Stimulated activated CD4-positive, alpha-beta T cell treated with anti-CD3 and anti-CD28 coated beads, Interleukin-12 subunit alpha, Interleukin-12 subunit beta, amount 100 ng/mL, for 48 hours (primary cell): Measurements from ENCODE around the gene NRCAM.

Experiments used
- DNase-seq, 3 donors: peaks; one replicate each; pipeline ENCODE4 v3.0.0-alpha.2; 2020; ENCODE audit warnings: low read depth in 2 of 3, low spot score in 1 of 3

Gene NRCAM

DNA sequence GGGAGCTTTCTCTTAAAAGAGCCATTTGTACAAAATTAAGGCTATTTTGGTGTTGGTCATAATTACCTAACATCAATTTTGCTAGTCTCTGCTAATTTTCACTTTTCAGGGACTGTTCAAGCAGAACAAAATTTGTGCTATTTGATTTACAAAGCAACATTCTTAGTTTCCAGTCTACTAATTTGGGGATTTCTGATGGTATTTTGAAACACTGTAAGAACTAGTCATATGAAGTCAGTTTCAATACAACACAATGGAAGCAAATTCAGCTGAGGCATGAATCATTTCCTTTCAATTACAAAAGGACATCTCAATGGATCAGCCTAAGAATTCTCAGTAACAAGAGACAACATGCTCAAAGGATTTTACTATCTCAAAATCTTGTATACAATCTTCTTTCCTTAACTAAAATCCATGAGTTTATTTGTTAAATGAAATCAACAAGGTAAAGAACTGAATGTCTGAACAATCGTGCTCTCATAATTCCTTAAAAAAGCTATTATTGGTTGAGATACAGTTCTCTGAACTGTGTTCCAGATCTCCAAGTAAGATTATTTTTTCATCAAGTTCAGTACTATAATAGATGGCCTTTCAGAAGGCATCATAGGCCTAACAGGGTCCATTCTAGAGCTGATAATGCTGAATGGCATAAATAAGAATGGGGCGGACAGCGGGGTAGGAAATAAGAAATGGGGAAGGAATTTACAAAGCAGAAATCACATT, 144.6 kb downstream of the NRCAM start:
- no peak for DNase-seq

DNA sequence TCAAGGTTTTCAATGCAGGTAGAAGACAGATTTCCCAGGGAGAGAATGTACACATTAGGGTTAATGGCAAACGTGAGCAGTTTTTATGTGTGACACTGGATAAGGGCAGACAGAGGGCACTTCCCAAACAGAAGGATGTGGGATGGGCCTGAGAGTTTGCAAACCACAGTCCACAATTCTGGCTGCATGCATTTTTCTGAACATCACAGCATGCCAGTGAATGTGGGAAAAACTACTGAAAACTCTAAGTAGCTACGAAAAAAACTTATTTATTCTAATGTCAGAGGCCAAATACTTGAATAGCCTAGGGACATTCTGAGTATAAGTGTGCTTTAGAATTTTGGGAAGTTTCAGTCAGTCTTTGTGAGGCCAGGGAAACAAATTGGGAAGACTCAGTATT, 145.9 kb downstream of the NRCAM start:
- no peak for DNase-seq

DNA sequence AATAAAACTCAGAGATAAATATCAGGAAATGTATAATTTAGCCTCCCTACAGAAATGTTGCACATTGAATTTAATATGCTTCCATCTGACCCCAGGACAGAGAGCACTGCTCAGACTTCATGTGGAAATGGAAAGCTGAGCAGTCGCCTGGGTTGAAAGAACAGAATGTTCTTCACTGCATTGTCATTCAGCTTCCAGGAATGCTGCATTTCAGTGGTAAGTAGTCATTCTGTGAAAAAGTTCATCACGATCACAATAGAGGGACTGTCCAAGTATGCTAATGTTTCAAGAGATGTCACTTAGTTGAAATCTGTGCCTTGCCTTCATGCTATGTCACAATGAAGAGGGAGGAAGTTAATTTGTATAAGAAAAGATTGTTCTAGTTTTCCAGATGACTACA, 147.3 kb downstream of the NRCAM start:
- no peak for DNase-seq

DNA sequence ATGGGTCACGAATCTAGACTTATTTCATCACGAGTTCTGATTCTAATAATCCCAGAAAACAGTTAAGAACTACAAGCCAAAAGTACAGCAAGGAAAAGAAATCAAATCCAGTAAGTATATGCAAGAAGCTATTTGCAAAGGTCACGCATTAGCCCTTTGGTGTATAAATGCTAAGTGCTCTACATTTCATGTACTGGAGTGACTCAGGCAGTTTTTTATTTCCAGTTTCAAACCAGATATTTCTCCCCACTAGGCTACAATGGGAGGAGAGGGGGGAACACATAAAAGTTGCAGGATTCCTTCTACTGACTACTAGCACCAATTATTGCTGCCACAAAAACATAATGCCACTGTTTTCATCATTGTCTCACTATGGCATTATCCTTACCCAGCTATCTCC, 148.0 kb downstream of the NRCAM start:
- no peak for DNase-seq

DNA sequence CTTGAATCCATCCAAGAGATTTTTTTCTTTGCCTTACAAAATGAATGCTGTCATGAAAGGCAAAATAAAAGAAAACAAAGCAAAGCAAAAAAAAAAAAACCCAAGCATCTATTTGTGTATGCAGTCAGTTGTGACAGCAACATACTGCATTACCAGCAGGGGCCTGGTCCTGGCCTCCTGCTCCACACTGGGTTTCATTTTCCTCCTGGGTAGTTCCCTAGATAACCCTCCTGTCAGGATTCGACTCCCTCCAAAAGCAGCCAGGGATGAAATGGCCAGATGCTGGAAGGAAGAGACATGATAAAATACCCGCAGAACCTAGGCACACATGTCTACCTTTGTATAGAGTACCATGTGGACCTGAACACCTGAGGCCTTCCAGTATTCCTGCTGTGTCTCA, 148.6 kb downstream of the NRCAM start:
- no peak for DNase-seq

DNA sequence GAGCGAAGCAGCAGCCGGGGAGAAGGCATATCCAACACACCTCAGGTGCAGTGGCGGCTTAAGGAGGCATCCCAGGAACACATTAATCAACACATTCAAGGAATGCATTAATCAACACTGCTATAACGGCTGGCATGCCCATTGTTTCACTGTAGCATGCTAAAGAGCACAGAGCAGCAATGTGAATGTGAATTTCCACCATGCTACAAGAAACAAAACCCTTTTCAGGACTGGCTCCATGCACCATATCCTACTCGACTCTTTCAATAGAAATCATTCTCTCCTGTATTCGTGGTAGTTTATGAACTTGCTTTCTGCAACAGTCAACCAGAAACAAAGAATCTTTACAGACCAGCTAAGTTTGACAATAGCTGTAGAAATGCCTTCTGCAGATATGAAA, 149.0 kb downstream of the NRCAM start:
- DNase-seq, result no peak

DNA sequence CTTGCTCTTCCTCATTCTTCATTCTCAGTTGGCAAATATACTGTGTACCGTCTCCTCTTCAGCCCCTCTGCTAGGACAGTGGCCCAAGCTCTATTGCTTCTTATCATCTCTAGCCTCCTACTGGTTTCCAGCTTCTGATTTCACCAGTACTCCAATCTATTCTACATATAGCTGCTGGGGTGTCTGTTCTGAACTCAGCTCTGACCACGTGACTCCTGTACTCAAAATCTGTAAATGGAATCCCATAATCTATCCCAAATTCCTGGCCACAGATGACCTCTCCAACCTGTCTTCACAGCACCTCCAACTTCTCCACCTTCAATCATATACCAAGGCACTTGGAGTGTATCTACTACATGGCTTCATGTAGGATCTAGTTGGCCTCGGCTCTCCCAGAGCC, 152.9 kb downstream of the NRCAM start:
- no peak for DNase-seq

DNA sequence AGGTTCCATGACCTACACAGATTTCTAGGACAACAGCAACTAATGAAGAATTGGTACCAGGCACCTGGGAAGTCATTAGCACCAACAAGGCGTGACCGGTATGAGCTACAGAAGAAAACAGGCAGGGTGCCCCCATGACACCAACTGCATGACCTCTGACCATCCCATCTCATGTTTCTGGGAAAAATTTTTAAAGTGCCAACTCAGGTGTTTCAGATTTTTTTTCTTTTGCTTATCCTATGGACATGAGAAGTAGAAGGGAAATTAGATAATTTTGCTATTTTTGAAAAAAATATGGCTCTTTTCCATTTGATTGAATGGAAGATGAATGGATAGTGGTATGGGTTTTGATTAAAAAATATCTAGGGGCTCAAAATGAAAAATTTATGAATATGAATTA, 154.8 kb downstream of the NRCAM start:
- no peak for DNase-seq

DNA sequence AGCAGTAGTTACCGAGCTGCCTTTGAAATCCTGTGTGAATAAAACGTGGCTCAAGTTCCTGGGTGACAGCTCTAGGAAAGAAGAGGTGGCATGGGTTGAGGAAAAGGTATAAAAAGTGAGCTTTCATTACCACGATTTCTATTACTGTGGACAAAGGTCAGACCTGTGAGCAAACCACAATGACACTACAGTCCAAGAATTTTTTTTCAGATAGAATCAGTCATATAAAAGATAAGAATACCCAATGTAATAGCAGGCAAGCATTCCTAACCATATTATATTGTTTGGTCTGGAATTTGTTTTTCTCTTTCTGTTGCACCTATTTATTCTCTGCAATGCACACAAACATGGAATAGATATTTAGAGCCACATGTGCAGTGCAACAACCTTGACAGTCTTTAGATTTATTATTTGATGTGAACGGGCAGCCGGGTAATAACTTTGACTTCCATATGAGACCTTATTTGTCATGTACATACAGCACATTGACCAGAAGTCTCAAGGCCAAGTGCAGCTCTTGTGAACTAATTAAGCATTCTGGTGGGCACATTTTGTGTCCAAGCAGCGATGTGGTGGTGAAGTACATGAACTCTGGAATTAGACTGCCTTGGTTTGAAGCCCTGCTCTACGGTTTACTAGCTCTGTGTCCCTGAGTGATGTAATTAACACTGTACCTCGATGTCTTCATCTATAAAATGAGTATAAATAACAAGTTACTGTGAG, 156.8 kb downstream of the NRCAM start:
- DNase-seq, result no peak

DNA sequence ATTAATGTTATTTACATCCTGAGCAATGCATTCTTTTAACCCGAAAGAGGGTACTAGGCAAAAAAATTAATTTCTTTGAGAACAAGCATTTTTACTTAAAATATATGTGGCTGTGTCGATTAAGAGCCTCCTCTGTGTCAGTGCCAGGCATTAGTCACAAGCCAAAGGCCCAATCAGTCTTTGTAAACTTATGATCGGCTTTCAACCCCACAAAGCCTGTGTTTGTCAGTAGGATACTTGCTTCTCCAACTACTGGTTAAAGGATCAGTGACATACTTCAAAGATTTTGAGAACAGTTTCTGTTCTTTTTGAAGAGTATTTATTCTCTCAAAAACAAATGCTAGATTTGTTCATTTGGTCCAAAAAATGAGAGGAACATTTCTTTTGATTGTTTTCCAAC, 159.3 kb downstream of the NRCAM start:
- DNase-seq, result no peak

DNA sequence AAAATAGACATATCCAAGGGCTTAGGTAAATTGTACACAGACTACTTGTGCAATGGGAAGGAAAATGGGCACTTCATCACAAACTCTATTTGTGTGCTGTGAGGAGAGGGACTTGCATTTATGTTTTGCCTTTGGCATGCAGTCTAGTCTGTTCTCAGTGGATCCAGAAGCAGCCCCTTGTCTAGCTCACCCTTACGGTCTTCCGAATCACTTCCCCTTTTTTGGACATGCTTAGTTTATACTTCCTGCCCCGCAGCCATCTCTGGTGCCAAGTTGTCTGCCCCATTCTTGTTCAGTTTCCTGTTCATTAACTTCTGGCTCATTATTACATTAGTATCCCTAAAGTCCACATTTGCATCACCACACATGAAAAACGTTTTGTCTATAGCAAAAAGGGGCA, 161.6 kb downstream of the NRCAM start:
- DNase-seq, result no peak

DNA sequence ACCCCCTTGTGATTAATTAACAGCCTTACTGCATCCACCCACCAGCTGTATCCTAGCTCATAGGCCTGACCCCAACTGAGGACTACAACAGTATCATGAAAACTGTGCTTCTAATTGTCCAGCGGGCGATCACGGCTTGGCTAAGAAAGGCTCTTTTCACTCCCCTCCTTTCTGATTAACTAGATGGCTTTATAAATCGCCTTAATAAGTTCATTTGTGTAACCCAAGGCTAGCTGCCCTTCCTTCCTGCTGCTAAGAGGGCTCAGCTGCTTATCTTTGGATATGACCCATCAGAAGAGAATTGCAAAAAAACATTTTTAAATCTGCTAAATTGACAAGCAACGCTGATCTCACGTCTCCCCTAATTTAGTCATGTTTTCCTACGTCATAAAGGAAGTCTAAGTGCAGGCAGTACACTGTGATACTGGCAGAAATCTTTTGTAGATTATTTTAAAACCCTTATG, 163.1 kb downstream of the NRCAM start:
- DNase-seq, result no peak

DNA sequence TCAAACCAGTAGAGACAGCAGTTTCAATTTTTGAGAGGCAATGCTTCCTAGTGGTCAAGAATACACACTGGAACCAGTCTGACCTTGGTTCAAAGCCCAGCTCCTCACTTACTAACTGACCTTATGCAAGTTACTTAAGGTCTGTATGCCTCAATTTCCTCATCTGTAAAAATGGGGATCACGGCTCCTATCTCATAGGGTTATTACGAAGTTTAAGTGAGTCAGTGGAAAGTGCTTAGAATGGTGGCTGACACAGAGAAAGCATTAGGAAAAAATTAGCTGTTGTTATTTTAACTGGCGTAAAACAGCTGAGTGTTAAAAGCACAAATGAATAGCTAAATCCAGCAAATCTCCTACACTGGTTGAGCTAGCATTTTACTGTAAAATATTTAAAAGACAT, 163.7 kb downstream of the NRCAM start:
- no peak for DNase-seq

DNA sequence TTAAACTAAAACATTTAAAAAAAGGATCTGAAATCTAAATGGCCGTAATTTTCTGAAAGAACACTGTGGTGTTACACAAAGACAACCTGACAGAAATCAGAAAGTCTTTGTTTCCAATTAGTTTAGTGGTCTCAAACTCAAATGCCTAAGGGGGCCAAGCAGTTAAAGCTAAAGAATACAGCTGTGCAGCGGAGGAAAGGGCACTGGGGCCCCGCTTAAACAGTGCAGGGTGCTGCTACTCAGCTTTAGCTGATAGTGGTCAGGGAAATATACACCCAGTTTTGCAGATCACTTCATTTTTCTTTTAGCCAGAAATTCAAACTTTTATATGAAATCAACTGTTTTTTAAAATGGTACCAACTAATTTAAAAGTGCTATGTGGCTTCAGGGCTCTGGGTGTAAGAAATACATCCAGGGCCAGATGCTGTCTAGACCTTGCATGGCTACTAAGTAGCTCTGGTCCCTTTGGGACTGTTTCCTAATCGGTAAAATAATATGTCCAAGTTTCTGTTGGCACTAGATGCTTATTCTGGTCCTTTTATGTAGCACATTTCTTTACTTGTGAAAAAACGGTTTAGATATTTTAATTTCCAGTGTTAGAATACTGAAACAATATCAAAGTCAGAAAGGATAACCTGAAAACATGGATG, 164.3 kb downstream of the NRCAM start:
- DNase-seq, result no peak

DNA sequence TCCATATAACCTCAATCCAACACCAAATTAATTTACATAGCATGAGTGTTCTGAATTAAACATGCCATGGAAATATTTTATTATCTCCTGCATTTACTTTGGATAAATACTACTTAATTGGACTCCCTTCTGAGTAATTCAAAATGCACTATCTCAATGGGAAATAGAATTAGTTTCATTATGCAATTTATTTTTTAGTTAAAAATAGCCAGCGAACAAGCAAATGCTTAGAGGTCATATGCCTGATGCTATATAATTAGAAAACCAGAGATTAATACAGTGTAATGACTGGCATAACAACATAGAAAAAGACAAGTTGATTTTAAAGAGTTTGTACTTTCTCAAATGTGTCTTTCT, 165.1 kb downstream of the NRCAM start:
- DNase-seq, result no peak

DNA sequence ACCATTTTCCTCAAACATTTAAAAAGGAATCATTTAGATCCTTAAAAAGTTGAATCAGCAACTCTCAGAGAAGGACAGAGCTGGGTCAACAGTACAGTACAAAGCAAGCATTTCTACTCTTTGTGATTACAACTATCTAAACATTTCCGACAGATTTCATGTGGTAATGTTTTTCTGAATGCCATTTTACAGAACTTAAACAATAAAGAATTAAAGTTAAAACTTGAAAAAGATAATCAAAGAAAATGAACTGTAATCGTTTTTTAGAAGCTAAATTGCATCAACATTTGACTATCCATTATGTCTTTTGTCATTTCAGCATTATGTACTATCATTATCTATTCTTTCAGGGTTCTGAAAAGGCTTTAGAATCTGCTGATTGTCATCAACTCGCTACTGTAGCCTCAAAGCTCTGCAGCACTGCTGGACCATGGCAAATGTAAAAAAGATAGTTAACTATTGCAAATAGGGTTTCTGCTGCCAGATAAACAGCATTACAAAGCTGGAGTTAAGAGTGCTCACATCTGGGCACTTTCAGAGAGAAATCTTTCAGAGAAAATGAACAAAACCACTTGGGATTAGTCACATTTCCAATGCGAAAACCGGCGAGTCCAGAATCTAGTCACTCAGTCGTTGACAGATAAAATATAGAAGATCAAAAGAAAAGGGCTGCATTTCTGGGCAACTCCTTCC, 165.6 kb downstream of the NRCAM start:
- DNase-seq, result no peak

DNA sequence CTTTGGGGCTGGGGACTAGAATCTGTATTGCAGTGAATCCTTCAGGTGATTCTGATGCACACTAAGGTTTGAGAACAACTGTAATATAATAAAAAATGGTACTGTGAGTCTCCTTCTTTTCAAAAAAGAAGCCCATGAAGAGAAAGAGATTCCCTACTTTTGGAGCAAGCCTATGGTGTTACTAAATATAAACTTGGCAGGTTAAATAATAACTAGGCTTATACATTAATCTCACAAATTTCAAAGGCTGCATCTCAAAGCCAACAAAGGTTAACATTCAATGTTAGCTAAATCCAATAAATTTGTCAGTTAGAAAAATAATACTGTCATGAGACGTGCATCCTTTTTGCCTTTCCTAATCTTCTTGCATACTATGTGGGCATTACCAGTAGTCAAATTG, 166.4 kb downstream of the NRCAM start:
- DNase-seq, result no peak

DNA sequence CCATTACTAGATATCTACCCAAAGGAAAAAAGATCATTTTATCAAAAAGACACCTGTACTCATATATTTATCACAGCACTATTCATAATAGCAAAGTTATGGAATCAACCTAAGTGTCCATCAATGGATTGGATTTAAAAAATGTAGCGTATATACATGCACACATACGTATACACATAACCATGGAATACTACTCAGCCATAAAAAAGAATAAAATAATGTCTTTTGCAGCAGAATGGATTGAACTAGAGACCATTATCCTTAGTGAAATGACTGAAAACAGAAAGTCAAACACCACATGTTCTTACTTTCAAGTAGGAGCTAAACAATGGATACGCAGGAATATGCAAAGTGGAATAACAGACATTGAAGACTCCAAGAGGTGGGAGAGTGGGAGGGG, 168.4 kb downstream of the NRCAM start:
- no peak for DNase-seq

DNA sequence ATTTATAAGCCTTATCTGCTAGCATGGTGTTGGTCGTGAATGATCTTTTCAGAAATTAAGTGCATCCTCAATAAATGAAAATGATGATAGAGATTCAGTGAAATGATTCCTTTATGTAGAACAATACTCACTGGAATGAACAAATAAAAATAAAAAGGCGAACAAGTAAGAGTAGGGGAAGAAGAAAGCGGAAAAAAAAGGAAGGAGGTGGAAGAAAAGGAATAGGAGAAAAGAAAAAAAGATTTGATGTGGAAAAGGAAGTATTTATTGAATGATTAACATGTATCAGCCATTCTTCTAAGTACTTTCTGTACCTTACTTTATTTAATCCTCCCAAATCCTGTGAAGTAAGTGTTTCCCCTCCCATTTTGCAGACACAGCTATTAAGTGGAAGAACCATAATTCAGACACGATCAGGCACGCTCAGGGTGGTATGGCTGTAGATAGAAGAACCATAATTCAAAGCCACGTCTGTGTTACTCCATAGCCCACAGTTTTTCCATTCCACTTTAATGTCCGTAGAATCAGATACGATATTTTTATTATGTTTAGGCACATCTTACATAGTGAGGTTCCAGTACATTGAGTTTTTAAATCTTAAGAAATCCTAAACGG, 169.8 kb downstream of the NRCAM start:
- no peak for DNase-seq

DNA sequence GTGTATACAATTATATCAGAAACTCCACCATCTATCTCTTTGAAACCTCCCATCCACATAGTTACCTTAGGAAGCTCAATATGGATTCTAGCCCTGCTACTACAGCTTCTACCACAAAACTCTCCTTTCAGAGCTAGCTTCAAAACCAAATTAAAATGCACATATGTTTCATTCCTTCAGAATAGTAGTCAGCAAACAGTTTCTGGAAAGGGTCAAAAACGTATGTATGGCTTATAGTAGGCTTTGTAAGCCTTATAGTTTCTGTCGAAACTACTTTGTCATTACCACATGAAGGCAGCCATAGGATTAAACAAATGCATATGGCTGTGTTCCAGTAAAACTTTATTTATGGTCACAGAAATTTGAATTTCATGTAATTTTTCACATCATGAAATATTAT, 170.5 kb downstream of the NRCAM start:
- no peak for DNase-seq

DNA sequence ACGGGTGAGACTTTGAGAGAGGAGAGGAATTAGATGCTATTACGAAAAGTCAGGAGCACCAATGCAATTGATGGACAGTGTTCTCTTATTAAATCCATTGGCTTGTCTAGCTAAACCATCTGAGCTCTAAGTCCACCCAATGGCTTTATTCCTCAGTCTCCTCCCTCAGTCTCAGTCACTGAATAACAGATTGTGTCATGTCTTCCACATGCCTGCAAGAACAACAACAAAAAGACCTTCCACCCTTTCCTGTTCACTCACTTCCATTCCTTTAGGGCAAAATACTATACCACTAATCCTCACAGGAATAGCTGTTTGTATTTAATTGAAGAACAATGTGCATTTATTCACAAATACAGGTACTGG, 171.2 kb downstream of the NRCAM start:
- no peak for DNase-seq
